Lung (tissue), 12 donors: ENCODE results near the gene IGFBP5. TPM values are rescaled to one million over a fixed set of nuclear protein-coding genes. Genes with fewer than 3 reads are reported as not detected.

Experiments used
- ATAC-seq: fragments of 200-7000 bp; cut with Tn5 transposase; one replicate; pipeline ENCODE4 v1.9.1; 2020; ENCODE audit warnings: moderate number of reproducible peaks; ENCODE audit not compliant: insufficient read depth, low FRiP score
- DNase-seq, 3 donors: peaks; one replicate each; pipeline ENCODE4 v3.0.0-alpha.2; 2013 to 2017
- H3K27ac ChIP-seq, 2 donors: one replicate each; pipeline ENCODE4 v1.5.1; 2013; ENCODE audit warnings: mild to moderate bottlenecking in 2 of 2, moderate library complexity in 2 of 2, control low read depth in 1 of 2, inconsistent platforms in 1 of 2, low read depth in 1 of 2, low read length in 1 of 2
- H3K27me3 ChIP-seq, 3 donors: one replicate each; pipeline ENCODE4 v1.5.1; 2013; ENCODE audit warnings: low read length in 2 of 3; ENCODE audit not compliant: control insufficient read depth in 3 of 3, insufficient read depth in 3 of 3
- H3K36me3 ChIP-seq, 4 donors: one replicate each; pipeline ENCODE4 v1.5.1; 2013; ENCODE audit warnings: low read length in 4 of 4, mild to moderate bottlenecking in 1 of 4, moderate library complexity in 1 of 4; ENCODE audit not compliant: control insufficient read depth in 4 of 4, insufficient read depth in 4 of 4
- H3K4me1 ChIP-seq, 5 donors: one replicate each; pipeline ENCODE4 v1.5.1; 2013; ENCODE audit warnings: low read length in 5 of 5, mild to moderate bottlenecking in 2 of 5, moderate library complexity in 1 of 5; ENCODE audit not compliant: control insufficient read depth in 5 of 5, insufficient read depth in 5 of 5
- H3K4me3 ChIP-seq: one replicate; pipeline ENCODE4 v1.5.1; 2013; ENCODE audit warnings: mild to moderate bottlenecking, control low read depth, moderate library complexity
- H3K9ac ChIP-seq, 2 donors: one replicate each; pipeline ENCODE4 v1.5.1; 2013; ENCODE audit warnings: low read length in 2 of 2, control low read depth in 1 of 2; ENCODE audit not compliant: insufficient read depth in 1 of 2
- H3K9me3 ChIP-seq, 4 donors: one replicate each; pipeline ENCODE4 v1.5.1; 2013; ENCODE audit warnings: low read length in 3 of 4, mild to moderate bottlenecking in 1 of 4, moderate library complexity in 1 of 4; ENCODE audit not compliant: control insufficient read depth in 4 of 4, insufficient read depth in 3 of 4
- CTCF ChIP-seq: IDR thresholded peaks from 2 replicates; pipeline ENCODE4 v1.5.1; 2012; ENCODE audit warnings: mild to moderate bottlenecking; ENCODE audit errors: control extremely low read depth, extremely low read depth
- WGBS, 2 donors: extraction: QIAGEN DNeasy Blood & Tissue Kit; methylation state at CpG; one replicate each; pipeline ENCODE4 v1.1.7; 2013; 5-methylcytosine and 5-hydroxymethylcytosine counted together
- polyA plus RNA-seq, 2 donors: library from polyadenylated mRNA; stranded (reverse); fragments of 200-250 nt; gene quantifications; one replicate each; pipeline ENCODE4 v1.2.1, GENCODE V29; 2013
- total RNA-seq, 2 donors: library from RNA; depleted of rRNA in 1 of 2; stranded (reverse); fragments of >200 nt in 1 of 2; gene quantifications; one replicate each; pipeline ENCODE4 v1.2.1, GENCODE V29; 2014 to 2021
- donor health status: control.
- donor health status: control.
- donor health status: Bipolar disorder and iron deficiency.
- donor health status: healthy.
- donor health status: DM: yes; HTN: yes; CAD: no.

Gene IGFBP5
- total and polyA plus RNA-seq, 4 donors, result 22.2 to 196 (median 86.8) TPM

GRCh38 chr2:216696321-216696720, 972 bp upstream of the IGFBP5 start:
- Histone ChIP-seq H3K27ac (no peak overlapping the region), H3K36me3 (no peaks in the 10 kb centered on the region), H3K27me3 (no peaks in the 10 kb centered on the region), H3K9me3 (no peaks in the 10 kb centered on the region), H3K9ac (no peak overlapping the region), H3K4me3 (no peak overlapping the region), H3K4me1 (peaks cover 0 to 78% (median 20%) of the 10 kb centered on the region in 5 donors)
- ATAC-seq (no peak), DNase-seq (no peak)
- 74 to 81% methylated on average over 1 of the region's 1 CpG for WGBS, 2 donors
- no peak for TF ChIP-seq CTCF

DNA sequence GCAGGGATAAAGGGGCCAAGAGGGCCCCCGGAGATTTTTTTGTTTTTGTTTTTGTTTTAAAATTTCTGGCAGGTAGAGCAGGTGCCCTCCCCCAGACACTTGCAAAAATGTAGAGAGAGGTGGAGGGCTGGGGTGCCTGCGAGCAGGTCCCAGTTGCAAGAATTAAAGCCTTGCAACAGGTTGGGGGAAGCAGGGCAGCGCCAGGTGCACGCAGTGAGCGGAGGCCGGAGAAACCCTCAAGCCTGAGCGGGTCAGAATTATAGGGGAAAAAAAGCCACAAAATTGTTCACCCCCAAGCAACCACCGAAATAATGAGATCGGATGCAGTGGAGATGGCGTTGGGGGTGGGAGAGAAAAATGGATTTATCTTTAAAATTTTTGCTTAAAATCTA, 527 bp downstream of the IGFBP5 start:
- WGBS, 2 donors, result 7 to 11% methylated on average over 10 of the region's 10 CpGs
- Histone ChIP-seq H3K36me3 (no peaks in the 10 kb centered on the region), H3K27ac (peak overlapping the region; percentile 49 to 86), H3K9me3 (no peaks in the 10 kb centered on the region), H3K9ac (peak overlapping the region; percentile 16 to 61), H3K27me3 (no peaks in the 10 kb centered on the region), H3K4me3 (no peak overlapping the region), H3K4me1 (peaks cover 3 to 76% (median 20%) of the 10 kb centered on the region in 5 donors)
- TF ChIP-seq CTCF, result no peak
- DNase-seq (no peak), ATAC-seq (no peak)

DNA sequence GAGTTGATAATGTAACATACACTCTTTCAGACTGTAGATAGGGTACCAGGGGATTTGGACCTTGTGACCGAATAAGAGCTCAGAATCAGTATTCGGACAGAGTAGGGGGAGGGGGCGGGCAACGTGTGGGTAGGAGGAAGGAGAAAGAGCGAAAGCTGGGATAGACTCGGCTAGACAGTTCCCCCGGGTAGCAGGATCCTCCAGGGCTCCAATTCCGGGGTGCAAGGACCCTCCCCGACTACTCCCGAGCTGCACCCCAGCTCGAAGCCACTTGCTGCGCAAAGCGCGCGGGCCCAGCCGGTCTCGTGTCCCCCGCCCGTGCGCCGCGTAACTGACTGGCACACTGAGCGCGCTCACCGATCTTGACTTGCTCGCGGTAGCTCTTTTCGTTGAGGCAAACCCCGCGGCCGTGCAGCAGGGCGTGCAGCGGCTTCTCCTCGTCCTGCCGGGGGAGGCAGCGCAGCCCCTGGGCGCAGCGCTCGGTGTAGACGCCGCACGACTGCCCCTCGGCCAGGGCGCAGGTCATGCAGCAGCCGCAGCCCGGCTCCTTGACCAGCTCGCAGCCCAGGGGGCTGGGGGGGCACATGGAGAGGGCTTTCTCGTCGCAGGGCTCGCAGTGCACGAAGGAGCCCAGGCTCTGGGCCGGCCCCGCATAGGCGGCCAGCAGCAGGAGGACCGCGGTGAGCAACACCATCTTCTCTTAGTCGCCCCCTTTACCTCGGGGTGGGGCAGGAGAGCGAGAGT, 1.1 kb downstream of the IGFBP5 start:
- Histone ChIP-seq H3K27ac (peak overlapping the region; percentile 49 to 86), H3K9ac (peak overlapping the region; percentile 16 to 50), H3K9me3 (no peaks in the 10 kb centered on the region), H3K27me3 (no peaks in the 10 kb centered on the region), H3K4me1 (peaks cover 3 to 76% (median 26%) of the 10 kb centered on the region in 5 donors), H3K4me3 (peak overlapping the region; percentile 27), H3K36me3 (no peaks in the 10 kb centered on the region)
- ATAC-seq (peak; percentile 8), DNase-seq (peak; percentile 74 to 77 (median 76))
- 2% methylated on average over 54 to 59 of the region's 59 CpGs for WGBS, 2 donors
- TF ChIP-seq CTCF, result no peak
